Stimulated activated naive CD4-positive, alpha-beta T cell treated with Interleukin-2 at 50 U/mL for 16 hours (primary cell): ENCODE data around the gene ST6GALNAC3.

ENCODE experiments used
- DNase-seq: peaks from one replicate; lab custom pipeline; 2025; lab: John Stamatoyannopoulos, UW

The ST6GALNAC3 gene

GRCh38 chr1:76351655-76352054 is 277.1 kb downstream of the ST6GALNAC3 start:
- DNase-seq, result no peak

GRCh38 chr1:76352741-76353435 is 278.3 kb downstream of the ST6GALNAC3 start:
- DNase-seq, result no peak

GRCh38 chr1:76354236-76354635 is 279.7 kb downstream of the ST6GALNAC3 start:
- no peak for DNase-seq

- DNase-seq, result no peak
Observed at GRCh38 chr1:76366726-76367125, 292.2 kb downstream of the ST6GALNAC3 start.

- no peak for DNase-seq
Observed at GRCh38 chr1:76371941-76372340, 297.4 kb downstream of the ST6GALNAC3 start.

- no peak for DNase-seq
Observed at GRCh38 chr1:76374086-76374485, 299.5 kb downstream of the ST6GALNAC3 start.

GRCh38 chr1:76377247-76377646 is 302.7 kb downstream of the ST6GALNAC3 start:
- DNase-seq, result no peak

- no peak for DNase-seq
Observed at GRCh38 chr1:76379506-76379905, 305.0 kb downstream of the ST6GALNAC3 start.

- no peak for DNase-seq
Observed at GRCh38 chr1:76381450-76382097, 307.0 kb downstream of the ST6GALNAC3 start.

- no peak for DNase-seq
Observed at GRCh38 chr1:76388261-76388660, 313.7 kb downstream of the ST6GALNAC3 start.

- no peak for DNase-seq
Observed at GRCh38 chr1:76390456-76390855, 315.9 kb downstream of the ST6GALNAC3 start.

GRCh38 chr1:76395059-76395458 is 320.5 kb downstream of the ST6GALNAC3 start:
- DNase-seq, result no peak

- no peak for DNase-seq
Observed at GRCh38 chr1:76402128-76402527, 327.6 kb downstream of the ST6GALNAC3 start.

- no peak for DNase-seq
Observed at GRCh38 chr1:76408303-76408702, 333.8 kb downstream of the ST6GALNAC3 start.

- DNase-seq, result no peak
Observed at GRCh38 chr1:76410499-76410898, 336.0 kb downstream of the ST6GALNAC3 start.

GRCh38 chr1:76418531-76418930 is 344.0 kb downstream of the ST6GALNAC3 start:
- DNase-seq, result no peak

- DNase-seq, result no peak
Observed at GRCh38 chr1:76419603-76420002, 345.1 kb downstream of the ST6GALNAC3 start.

- DNase-seq, result no peak
Observed at GRCh38 chr1:76425201-76426145, 350.9 kb downstream of the ST6GALNAC3 start.

GRCh38 chr1:76426606-76427005 is 352.1 kb downstream of the ST6GALNAC3 start:
- no peak for DNase-seq

GRCh38 chr1:76428028-76428427 is 353.5 kb downstream of the ST6GALNAC3 start:
- DNase-seq, result no peak

- no peak for DNase-seq
Observed at GRCh38 chr1:76430531-76430930, 356.0 kb downstream of the ST6GALNAC3 start.

- DNase-seq, result no peak
Observed at GRCh38 chr1:76433526-76433925, 359.0 kb downstream of the ST6GALNAC3 start.

- no peak for DNase-seq
Observed at GRCh38 chr1:76443217-76443616, 368.7 kb downstream of the ST6GALNAC3 start.
